LNCaP clone FGC (cell line): Measurements from ENCODE around the gene LMAN2.
A peak's percentile ranks its signal among the peaks of the same experiment; 100 is the strongest.

Source experiments
- DNase-seq: peaks from one replicate; pipeline ENCODE4 v3.0.0-alpha.2; 2011; ENCODE audit warnings: low read depth
- H3K4me3 ChIP-seq: 2 replicates; pipeline ENCODE4 v1.5.1; 2011; ENCODE audit warnings: mild to moderate bottlenecking, low read depth, low read length, control low read depth
- TF ChIP-seq, protein P1 (sequence below): IDR thresholded peaks from 2 replicates; pipeline ENCODE4 v1.5.1; 2012; ENCODE audit warnings: mild to moderate bottlenecking; ENCODE audit not compliant: control insufficient read depth, insufficient read depth; ENCODE audit errors: extremely low read depth

The LMAN2 gene

DNA sequence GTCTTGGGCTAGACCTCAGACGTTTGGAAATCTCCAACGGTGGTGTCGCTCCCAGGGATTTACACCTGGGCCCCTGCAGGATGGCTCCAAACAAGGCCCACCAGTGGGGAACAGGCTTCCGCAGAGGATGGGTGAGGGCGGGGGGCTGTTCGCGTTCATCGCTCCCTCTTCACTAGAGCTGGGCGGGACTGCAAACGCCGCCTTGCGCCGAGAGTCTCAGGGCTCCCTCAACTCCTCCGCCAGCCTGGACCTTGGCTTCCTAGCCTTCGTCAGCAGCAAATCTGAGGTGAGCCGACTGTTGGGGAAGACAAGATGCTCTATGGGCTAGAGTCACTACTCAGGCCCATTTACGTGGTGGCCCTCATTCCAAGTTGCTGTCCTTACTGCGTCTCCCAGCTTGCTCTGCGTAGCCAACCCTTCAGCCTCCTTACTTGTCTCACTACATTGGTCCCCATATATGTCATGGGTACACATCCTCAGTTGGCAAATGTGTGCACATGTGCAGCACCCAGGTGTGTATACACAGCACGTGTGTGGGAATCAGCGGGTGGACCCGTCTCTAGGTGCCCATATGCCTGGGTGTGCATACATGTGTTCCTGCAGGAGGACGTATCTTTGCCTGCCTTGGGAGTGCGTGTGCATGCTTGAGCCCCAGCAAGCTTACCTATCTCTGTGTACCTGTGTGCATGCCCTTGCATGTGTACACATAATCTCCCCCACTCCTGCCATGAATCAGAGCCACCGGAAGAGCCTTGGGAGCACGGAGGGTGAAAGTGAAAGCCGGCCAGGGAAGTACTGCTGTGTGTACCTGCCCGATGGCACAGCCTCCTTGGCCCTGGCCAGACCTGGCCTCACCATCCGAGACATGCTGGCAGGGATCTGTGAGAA is 16.8 kb upstream of the LMAN2 start:
- no peak for DNase-seq
- H3K4me3 ChIP-seq: peak overlapping the region; percentile 51
- TF ChIP-seq, protein P1, sequence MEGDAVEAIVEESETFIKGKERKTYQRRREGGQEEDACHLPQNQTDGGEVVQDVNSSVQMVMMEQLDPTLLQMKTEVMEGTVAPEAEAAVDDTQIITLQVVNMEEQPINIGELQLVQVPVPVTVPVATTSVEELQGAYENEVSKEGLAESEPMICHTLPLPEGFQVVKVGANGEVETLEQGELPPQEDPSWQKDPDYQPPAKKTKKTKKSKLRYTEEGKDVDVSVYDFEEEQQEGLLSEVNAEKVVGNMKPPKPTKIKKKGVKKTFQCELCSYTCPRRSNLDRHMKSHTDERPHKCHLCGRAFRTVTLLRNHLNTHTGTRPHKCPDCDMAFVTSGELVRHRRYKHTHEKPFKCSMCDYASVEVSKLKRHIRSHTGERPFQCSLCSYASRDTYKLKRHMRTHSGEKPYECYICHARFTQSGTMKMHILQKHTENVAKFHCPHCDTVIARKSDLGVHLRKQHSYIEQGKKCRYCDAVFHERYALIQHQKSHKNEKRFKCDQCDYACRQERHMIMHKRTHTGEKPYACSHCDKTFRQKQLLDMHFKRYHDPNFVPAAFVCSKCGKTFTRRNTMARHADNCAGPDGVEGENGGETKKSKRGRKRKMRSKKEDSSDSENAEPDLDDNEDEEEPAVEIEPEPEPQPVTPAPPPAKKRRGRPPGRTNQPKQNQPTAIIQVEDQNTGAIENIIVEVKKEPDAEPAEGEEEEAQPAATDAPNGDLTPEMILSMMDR: no peak

DNA sequence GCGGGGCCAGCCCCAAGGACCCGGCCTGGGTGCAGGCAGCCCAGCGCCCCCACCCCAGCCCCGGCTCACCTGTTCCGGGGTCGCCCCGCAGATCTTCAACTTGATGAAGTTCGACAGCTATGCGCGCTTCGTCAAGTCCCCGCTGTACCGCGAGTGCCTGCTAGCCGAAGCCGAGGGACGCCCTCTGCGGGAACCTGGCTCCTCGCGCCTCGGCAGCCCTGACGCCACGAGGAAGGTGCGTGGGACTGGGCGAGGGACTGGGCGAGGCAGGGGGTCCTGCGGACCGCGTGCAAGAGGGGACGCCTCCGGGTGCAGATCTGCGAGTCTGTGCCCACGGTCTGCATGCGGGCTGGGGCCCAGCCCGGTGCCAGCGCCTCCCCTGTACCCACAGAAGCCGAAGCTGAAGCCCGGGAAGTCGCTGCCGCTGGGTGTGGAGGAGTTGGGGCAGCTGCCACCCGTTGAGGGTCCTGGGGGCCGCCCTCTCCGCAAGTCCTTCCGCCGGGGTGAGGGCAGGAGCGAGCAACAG is 15.9 kb upstream of the LMAN2 start:
- TF ChIP-seq, protein P1: no peak
- H3K4me3 ChIP-seq: peak overlapping the region; percentile 51
- no peak for DNase-seq

DNA sequence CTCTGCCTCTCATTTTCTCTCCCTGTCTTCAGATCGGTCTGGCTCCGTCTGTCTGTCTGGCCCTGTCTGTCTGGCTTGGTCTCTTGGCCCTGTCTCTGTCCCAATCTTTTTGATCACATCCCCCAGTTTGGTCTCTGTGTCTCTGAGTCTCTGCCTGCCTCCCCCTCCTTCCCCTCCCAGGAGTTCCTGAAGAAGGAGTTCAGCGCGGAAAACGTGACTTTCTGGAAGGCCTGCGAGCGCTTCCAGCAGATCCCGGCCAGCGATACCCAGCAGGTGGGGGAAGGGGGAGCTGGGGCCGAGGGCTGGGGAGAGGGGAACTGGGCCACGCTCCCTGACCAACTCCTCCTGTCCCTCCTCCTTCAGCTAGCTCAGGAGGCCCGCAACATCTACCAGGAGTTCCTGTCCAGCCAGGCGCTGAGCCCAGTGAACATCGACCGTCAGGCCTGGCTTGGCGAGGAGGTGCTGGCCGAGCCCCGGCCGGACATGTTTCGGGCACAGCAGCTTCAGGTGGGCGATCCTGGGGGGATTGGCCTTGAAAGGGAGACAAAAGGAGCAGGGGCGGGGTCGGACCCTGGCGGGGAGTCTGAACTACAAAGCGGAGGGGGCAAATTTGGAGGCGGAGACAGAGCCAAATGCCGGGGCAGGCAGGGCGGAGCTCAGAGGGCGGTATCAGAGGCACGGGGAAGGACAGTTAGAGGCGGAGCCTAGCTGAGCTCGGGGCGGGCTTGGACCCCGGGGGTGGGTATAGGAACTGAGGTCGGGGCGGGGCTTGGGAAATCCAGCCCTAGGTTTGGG is 15.3 kb upstream of the LMAN2 start:
- peak overlapping the region; percentile 51 for H3K4me3 ChIP-seq
- TF ChIP-seq, protein P1: no peak
- peak; percentile 50 for DNase-seq

DNA sequence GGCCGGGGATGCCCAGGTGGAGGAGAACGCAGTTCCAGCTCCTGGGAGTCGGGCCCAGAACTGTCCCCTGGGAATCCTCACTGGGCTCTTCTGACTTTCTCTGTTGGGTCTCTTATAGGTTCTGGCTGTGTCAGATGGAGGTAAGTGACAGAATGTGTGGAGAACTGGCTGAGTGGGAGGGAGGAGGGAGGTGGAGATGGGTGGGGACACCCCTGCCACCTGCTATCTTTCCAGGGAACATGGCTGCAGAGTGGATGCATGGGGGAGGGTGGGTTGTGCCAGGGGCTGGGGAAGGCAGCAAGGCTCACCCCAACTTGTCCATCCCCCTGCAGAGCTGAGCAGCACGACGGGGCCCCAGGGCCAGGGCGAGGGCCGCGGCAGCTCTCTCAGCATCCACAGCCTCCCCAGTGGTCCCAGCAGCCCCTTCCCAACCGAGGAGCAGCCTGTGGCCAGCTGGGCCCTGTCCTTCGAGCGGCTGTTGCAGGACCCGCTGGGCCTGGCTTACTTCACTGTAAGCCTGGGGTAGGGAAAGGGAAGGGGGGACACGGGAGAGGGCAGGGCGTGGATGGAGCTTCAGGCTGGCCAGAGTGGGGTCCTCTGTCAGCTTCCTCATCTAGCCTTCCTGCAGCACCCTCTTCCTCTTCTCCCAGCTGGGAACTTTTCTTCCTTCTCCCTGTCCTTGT is 14.5 kb upstream of the LMAN2 start:
- TF ChIP-seq, protein P1: no peak
- DNase-seq: no peak
- H3K4me3 ChIP-seq: peak overlapping the region; percentile 51

DNA sequence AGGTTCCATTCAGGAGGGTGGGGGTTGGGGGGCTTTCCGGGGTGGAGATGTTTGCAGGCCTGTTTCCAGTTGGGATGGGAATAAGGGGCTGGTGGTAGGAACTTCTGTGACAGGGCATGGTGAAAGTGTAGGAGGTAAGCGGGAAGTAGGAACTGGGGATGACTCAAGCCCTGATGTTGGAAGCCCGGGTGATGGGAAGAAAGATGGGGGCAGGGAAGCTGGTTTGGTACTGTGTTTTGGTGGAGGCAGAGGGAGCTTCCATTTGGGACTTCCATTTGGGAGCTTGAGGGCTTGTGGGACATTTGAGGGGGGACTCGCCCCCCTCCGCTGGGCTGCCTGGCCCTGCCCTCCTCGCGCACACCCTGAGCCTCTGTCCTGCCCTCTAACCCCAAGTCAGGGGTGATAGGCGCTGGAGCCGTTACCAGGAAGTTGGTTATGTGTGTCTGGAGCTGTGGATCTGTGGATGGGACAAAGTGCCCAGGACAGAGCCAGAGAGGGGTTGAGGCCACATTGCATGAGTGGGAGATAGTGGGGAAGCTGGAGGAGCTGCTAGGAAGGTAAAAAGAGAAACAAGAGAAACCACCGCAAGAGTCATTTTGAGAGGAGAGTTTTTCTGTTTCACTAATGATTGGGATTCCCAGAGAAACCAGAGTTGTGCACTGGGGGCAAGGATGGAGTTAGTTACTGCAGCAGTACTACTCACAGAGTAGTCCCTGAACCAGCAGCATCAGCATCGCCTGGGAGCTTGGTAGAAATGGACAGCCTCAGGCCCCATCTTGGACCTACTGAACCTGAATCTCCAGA is 12.9 kb upstream of the LMAN2 start:
- DNase-seq: no peak
- no peak overlapping the region for H3K4me3 ChIP-seq

More for the DNA sequence above, 12.9 kb upstream of the LMAN2 start:
- TF ChIP-seq, protein P1: no peak
